ENCODE data around the gene PIK3C2B.

Gene PIK3C2B

DNA sequence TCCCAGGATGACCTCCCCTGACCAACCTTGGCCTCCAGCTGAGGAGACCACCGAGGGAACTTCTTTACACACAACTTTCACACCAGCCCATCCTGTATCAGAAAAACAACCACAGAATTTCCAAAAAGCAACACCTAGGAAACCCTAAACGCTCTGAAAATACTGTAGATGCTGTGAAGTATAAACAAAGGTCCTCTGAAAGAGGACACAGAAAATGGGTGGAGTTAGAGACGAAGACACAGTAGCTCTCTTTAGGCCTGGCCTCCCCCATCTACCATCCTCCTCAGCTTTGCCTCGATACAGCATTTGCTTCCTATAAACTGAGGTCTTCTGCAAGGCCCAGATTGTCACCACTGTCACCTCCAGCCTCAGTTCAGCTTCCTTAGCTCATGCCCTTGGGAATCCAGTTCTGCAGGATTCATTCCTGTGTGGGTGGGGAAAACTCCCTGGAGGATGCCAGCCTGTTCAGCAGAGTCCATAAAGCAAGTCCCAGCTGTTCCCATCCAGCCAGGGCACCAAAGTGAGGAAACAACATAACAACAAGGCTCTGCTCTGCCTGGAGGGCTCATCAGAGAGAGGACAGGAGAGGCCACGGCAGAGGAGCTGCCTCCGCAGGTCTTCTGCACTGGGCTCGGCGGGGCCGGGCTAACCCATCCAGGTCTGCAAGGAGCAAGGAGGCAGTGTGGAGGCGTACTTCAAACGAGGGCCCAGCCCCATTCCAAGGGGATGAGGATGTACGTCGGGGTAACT is 15.0 kb downstream of the PIK3C2B start:
- no peak for FAIRE-seq
- DNase-seq (ENCODE audit: insufficient read length, low spot score) = no peak
- TF ChIP-seq POLR2A (IDR thresholded peaks at IDR 0.05; ENCODE audit: low read depth, low read length) = no peak

DNA sequence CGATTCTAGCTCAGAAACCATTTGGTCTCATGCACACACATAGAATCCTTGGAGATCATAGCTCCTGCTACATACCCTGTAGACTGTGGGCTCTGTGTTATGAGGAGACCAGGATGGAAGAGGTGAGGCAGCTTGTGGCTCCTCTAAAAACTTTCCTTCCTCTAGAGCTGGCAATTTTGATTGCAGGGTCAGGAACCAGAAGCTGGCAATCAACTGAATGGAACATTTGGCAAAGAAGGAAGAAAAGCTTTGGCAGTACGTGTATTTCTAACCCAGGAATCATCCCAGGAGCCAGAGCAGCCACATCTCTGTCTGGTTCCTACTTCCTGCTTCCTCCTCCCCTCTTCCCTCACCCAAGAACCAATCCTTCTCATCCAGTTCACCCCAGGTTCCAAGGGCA is 15.7 kb downstream of the PIK3C2B start:
- DNase-seq (ENCODE audit: insufficient read length, low spot score) (no peak), FAIRE-seq (no peak)
- no peak for TF ChIP-seq POLR2A (IDR thresholded peaks at IDR 0.05; ENCODE audit: low read depth, low read length)

DNA sequence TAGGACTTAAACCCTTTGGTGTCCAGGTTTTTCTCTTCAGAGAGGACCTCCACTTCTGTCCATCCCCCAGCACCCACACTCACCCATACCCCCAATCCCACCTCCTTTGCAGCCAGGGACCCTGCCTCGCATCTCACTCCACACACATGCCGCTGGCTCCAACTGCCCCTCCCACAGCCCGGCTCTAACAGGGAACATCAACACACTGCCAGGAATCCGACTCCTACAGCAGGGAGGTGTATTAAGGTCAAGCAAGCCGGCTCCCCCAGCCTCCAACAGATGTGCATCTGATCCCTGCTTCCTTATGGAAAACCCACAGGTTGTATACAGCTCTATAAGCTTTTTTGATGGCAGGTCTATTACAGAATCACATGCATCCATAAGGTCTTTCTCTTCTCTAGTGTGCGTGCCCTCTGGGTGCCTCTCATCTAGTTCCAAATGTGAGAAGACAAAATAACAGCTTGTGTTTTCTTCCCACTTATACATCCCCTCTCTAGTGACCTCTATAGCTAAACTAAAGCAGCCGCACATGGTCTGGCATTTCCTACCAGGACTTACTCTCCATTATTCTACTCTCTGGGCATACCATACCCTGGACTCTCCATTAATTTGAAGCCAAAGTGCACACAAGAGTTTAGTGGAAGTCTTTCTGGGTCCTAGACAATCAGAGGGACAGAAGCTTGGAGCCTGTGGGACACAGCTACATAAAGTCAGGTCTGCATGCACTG is 16.3 kb downstream of the PIK3C2B start:
- FAIRE-seq (no peak), DNase-seq (ENCODE audit: insufficient read length, low spot score) (no peak)
- TF ChIP-seq POLR2A (IDR thresholded peaks at IDR 0.05; ENCODE audit: low read depth, low read length) = no peak

DNA sequence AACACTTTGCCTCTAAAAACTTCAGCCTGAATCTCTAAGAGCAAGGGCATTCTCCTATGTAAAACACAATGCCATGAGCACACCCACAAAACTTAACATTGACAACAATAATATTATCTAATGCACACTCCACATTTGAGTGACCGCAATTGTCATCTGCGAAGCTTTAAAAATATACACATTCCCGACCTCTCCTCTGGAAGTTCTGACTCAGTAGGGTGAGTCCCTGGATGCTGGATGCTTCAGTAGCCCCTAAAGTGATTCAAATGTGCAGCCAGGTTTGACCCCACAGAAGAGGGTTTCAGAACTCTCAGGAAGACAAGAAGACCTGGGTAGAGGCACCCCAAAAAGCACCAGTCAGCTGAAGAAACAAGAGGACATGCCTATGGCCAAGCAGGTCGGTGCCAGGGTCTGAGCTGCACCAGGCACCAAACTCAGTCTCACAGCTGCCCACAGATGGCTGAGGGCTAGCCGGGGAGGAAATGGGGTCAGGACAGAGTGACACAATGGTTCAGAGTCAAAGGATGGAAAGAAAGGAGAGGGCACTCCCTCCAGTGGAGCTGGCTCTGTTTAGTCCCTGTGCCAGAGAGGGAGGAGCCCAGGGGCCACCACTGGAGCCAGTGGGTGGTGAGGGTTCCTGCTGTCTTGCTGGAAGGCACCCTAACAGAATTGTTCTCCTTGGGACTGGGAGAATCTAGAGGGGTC is 17.4 kb downstream of the PIK3C2B start:
- no peak for FAIRE-seq
- TF ChIP-seq POLR2A (IDR thresholded peaks at IDR 0.05; ENCODE audit: low read depth, low read length) = no peak
- peak; percentile 28 for DNase-seq (ENCODE audit: insufficient read length, low spot score)

DNA sequence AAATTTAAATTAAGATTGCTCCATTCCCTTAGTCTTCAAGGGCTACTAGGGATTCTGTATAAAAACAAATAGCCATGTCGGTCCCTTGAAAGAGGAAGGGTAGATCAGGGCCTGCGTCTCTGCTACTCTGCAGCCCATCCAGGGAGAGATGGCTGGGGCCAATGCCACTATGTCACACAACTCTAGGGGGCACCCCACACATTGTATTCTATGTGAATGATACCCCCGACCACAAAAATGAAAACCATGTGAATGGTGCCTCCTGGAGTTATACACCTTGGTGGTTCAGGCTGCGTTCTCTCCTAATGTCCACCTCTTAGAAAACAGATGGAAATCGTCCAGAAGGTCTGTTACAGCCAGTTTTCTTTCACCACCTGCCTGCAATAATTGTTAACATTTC is 18.0 kb downstream of the PIK3C2B start:
- DNase-seq (ENCODE audit: insufficient read length, low spot score) = no peak
- TF ChIP-seq POLR2A (IDR thresholded peaks at IDR 0.05; ENCODE audit: low read depth, low read length) = no peak
- no peak for FAIRE-seq

DNA sequence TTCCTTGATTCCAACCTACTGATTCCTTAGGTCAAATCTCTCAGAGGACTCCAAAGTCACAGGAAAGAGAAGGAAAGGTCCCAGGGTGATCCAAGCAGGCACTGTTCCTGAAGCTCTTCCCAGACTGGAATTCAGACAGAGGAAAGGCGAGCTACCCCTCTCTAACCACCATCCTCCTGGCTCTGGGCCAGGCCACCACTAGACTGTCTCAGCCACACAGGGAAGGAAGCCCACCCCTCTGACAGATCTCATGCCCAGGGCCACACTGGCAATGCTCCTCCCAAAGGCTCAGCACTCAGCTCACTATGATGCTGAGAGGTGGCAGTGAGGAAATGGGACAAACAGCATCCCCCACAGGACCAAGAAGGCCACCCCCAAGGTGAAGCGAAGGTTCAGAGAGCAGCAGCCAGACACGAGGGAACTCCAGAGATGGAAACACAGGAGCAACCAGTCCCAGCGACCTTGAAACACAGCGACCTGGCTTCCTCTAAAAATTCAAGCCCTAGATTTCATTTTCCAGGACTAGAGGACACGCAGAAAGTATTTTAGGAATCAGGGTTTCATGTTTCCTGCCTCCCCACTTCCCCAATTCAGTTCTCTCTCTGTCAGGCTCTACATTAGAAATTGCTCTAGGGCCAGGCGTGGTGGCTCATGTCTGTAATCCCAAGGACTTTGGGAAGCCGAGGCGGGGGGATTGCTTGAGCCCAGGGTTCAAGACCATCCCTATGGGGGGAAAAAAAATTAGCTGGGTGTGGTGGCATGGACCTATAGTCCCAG is 18.8 kb downstream of the PIK3C2B start:
- FAIRE-seq (no peak), DNase-seq (ENCODE audit: insufficient read length, low spot score) (no peak)
- no peak for TF ChIP-seq POLR2A (IDR thresholded peaks at IDR 0.05; ENCODE audit: low read depth, low read length)

DNA sequence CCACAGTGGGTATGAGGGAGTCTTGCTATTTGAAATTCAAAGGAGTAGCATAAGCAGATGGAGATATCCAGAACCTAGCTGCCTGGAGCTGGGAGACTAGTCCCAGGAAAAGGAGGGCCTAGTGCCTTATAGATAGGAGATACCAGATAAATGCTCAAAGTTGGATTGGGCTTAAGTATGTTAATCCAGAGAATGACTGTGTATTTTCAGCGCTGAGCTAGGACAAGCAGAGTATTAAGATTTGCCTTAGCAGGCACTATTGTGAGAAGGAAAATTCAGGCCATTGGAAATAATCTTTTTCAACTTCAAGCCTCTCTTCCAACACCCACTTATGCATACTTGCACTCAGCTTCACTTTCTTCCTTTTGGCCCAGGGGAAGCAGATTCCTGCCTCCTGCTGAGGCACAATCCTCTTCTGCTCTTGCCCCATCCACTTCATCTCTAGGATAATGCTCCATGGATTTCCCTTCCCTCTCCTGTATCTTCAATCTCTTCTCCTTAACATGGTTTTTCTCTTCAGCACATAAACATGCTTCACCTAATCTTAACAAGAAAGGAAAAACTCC is 21.1 kb downstream of the PIK3C2B start:
- no peak for FAIRE-seq
- TF ChIP-seq POLR2A (IDR thresholded peaks at IDR 0.05; ENCODE audit: low read depth, low read length) = no peak
- no peak for DNase-seq (ENCODE audit: insufficient read length, low spot score)

DNA sequence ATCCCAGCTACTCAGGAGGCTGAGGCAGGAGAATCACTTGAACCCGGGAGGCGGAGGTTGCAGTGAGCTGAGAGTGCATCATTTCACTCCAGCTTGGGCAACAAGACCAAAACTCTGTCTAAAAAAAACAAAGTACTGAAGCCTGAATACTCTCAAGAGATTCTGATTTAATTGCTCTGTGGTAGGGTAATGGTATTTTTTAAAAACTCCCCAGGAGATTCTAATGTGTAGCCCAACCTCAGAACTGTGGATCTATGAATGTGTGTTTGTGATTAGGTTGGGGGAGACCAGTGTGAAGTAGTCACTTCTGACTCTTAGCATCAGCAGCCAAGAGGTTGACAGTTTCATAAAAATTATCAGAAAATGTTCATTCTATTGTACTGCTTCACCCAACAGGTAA is 21.9 kb downstream of the PIK3C2B start:
- FAIRE-seq (no peak), DNase-seq (ENCODE audit: insufficient read length, low spot score) (no peak)
- no peak for TF ChIP-seq POLR2A (IDR thresholded peaks at IDR 0.05; ENCODE audit: low read depth, low read length)

DNA sequence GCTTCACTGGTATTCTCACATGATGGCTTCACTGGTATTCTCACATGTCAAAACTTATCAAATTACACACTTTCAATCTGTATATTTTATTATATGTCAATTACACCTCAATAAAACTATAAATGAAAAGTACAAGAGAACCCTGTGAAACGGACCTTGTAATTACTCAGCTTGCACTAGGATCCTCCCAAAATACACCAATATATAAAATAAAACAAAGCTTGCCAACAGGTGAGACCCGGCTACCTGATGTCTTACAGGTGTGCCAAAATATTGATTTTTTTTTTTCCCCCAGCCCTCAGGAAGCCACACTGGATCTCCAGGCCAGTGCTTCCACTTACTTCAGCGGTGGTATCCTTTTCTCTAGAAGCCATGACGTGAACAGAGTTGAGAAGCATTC is 22.9 kb downstream of the PIK3C2B start:
- no peak for FAIRE-seq
- TF ChIP-seq POLR2A (IDR thresholded peaks at IDR 0.05; ENCODE audit: low read depth, low read length) = no peak
- DNase-seq (ENCODE audit: insufficient read length, low spot score) = no peak

DNA sequence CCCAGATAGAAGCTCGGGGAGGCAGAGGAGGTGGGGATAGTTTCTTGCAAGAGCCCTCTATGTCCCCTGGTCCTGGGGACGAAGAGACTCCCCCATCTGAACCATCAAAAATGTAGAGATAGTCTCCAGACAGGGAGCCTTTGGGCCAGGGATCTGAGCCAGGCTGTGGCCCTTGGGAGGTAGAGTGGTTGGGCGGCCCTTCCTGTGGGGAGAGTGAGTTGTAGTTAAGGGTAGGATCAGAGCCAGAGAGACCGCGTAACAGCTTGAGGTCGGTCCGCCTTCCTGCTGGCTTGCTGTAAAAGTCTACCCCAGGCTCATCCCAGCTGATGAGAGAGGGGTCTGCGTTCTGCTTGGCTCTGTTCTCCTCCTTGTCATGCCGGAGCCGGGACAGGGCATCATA is 25.3 kb downstream of the PIK3C2B start:
- DNase-seq (ENCODE audit: insufficient read length, low spot score) = no peak
- FAIRE-seq = no peak
- TF ChIP-seq POLR2A (IDR thresholded peaks at IDR 0.05; ENCODE audit: low read depth, low read length) = no peak

DNA sequence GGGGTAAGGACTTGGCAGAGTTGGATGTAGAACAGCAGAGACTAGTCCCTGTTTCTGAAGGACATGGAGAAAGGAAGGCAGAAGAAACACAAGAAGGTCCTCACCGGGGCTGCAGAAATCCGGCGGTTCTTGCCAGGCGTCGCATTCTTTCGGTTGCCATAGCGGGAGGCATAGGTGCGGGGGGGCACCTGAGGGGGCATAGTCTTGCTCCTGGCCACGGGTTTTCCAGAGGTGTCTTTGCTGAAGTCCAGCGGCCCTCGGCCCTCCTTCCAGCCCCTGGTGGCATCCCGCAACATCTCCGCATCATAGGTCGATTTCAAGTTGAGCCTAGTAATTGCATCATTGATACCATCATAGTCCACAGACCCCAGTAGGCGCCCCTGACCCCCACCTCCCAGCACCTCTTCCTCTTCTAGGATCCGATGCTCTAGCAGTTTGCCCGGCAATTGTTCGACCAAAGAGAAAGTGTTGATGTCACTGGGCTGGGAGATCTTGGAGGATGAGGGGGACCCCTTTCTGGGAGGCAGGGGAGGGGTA is 25.8 kb downstream of the PIK3C2B start:
- DNase-seq (ENCODE audit: insufficient read length, low spot score) = no peak
- no peak for TF ChIP-seq POLR2A (IDR thresholded peaks at IDR 0.05; ENCODE audit: low read depth, low read length)
- no peak for FAIRE-seq

DNA sequence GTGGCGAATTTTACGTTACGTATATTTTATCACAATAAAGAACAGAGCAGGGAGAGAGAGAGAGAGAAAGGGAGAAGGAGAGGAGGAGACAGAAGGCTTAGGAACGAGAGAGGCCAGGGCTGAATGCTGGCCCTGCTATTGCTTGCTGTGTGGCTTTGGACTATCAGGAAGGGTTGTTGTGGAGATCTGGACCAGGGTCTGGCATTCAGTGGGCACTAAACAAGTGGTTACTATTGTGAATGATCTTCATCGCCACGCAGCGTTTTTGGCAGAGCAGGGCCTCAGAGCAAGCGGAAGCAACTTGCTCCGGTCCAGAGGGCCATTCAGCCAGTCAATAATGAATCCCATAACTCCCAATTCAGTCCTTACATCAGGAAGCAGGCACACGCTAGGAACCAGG is 26.4 kb downstream of the PIK3C2B start:
- FAIRE-seq (no peak), DNase-seq (ENCODE audit: insufficient read length, low spot score) (no peak)
- no peak for TF ChIP-seq POLR2A (IDR thresholded peaks at IDR 0.05; ENCODE audit: low read depth, low read length)
